A549 treated with CORT108297 at 1 μM for 4 hours (cell line): ENCODE results near the gene VAPA. TPM values are rescaled to one million over a fixed set of nuclear protein-coding genes. Genes with fewer than 3 reads are reported as not detected.

Experiments used
- total RNA-seq: library from RNA; stranded (reverse); fragments of 200-300 nt; extraction: Qiagen RNA extraction; gene quantifications from 5 replicates; pipeline ENCODE4 v1.2.3, GENCODE V29; 2022

The VAPA gene
- total RNA-seq, result 164 to 206 TPM (median 177 TPM) in 5 replicates

GRCh38 chr18:9913526-9914333 is at the start of gene VAPA:
TSS of gene VAPA (plus strand) at chr18:9914016. CDS start at chr18:9914257, 241 bp downstream.

GRCh38 chr18:9885170-9886004 is 28.4 kb upstream of the VAPA start, which contains the start of gene TXNDC2:
TSS of gene TXNDC2 (plus strand) at chr18:9885973. CDS start at chr18:9886681, 708 bp downstream.

Other genes starting within 250 kb of the VAPA start
- 23.0 to 30.6 TPM (median 27.1 TPM) in 5 replicates for gene RAB31, start 205.7 kb upstream of the VAPA start, total RNA-seq
- gene TXNDC2, start 28.0 kb upstream of the VAPA start, total RNA-seq, result 0.07 to 0.32 TPM (median 0.10 TPM) in 5 replicates